GM23338 (cell line): ENCODE results near the gene SRSF1. TPM values are rescaled to one million over a fixed set of nuclear protein-coding genes. Genes with fewer than 3 reads are reported as not detected.

Experiments
- ATAC-seq: fragments of 200-7000 bp; cut with Tn5 transposase; 3 replicates; pipeline ENCODE4 v1.9.1; 2020
- DNase-seq: peaks from one replicate; pipeline ENCODE4 v3.0.0-alpha.2; 2015; ENCODE audit warnings: low spot score
- H2AFZ ChIP-seq: fragments of 200-600 bp; sonication (generic); 2 replicates; pipeline ENCODE4 v1.8.0; 2016; ENCODE audit warnings: antibody characterized with exemption, mild to moderate bottlenecking, moderate library complexity
- H3F3A ChIP-seq: fragments of 200-600 bp; sonication (generic); replicated peaks from 2 replicates; pipeline ENCODE4 v1.8.0; 2017; ENCODE audit warnings: antibody characterized with exemption, mixed run types, low read depth
- H3K27ac ChIP-seq: fragments of 200-600 bp; sonication (generic); 2 replicates; pipeline ENCODE4 v1.6.1; 2016; ENCODE audit warnings: low read depth
- H3K27me3 ChIP-seq: fragments of 200-600 bp; sonication (generic); 2 replicates; pipeline ENCODE4 v1.8.0; 2016; ENCODE audit warnings: mild to moderate bottlenecking, mixed run types, moderate library complexity; ENCODE audit not compliant: insufficient read depth
- H3K36me3 ChIP-seq: fragments of 200-600 bp; sonication (generic); 2 replicates; pipeline ENCODE4 v1.8.0; 2016; ENCODE audit warnings: mild to moderate bottlenecking; ENCODE audit not compliant: insufficient read depth
- H3K4me1 ChIP-seq: fragments of 200-600 bp; sonication (generic); 2 replicates; pipeline ENCODE4 v1.8.0; 2016; ENCODE audit warnings: mild to moderate bottlenecking, moderate library complexity; ENCODE audit not compliant: insufficient read depth
- H3K4me2 ChIP-seq: fragments of 200-600 bp; sonication (generic); 2 replicates; pipeline ENCODE4 v1.7.1; 2017; ENCODE audit warnings: mixed run types
- H3K4me3 ChIP-seq: fragments of 200-600 bp; sonication (generic); 2 replicates; pipeline ENCODE4 v1.6.1; 2016; ENCODE audit warnings: mixed run types
- H3K79me2 ChIP-seq: fragments of 200-600 bp; sonication (generic); replicated peaks from 2 replicates; pipeline ENCODE4 v1.8.0; 2017; ENCODE audit warnings: mild to moderate bottlenecking; ENCODE audit not compliant: insufficient read depth
- H3K9me2 ChIP-seq: fragments of 200-600 bp; sonication (generic); 2 replicates; pipeline ENCODE4 v1.8.0; 2017; ENCODE audit not compliant: insufficient read depth
- H4K20me1 ChIP-seq: fragments of 200-600 bp; sonication (generic); replicated peaks from 2 replicates; pipeline ENCODE4 v1.8.0; 2017; ENCODE audit warnings: mild to moderate bottlenecking; ENCODE audit not compliant: insufficient read depth
- H3K27ac Mint-ChIP-seq: 2 replicates; pipeline ENCODE4 v1.8.0; 2020; ENCODE audit warnings: inconsistent platforms, mild to moderate bottlenecking, moderate library complexity, mixed read lengths
- H3K27me3 Mint-ChIP-seq: 3 replicates; pipeline ENCODE4 v1.8.0; 2022; ENCODE audit warnings: low read depth, mild to moderate bottlenecking, moderate library complexity, mixed read lengths, inconsistent platforms; ENCODE audit not compliant: insufficient read depth, poor library complexity
- H3K36me3 Mint-ChIP-seq: 3 replicates; pipeline ENCODE4 v1.8.0; 2021; ENCODE audit warnings: low read depth, mild to moderate bottlenecking, inconsistent platforms, moderate library complexity, mixed read lengths
- H3K4me1 Mint-ChIP-seq: 3 replicates; pipeline ENCODE4 v1.8.0; 2020; ENCODE audit warnings: mild to moderate bottlenecking, inconsistent platforms, mixed read lengths
- H3K4me3 Mint-ChIP-seq: 3 replicates; pipeline ENCODE4 v1.8.0; 2021; ENCODE audit warnings: moderate library complexity, mild to moderate bottlenecking, inconsistent platforms, mixed read lengths
- H3K9me3 Mint-ChIP-seq: 3 replicates; pipeline ENCODE4 v1.8.0; 2020; ENCODE audit warnings: moderate library complexity, mild to moderate bottlenecking, inconsistent platforms, mixed read lengths
- CREB1 ChIP-seq: fragments of 250-450 bp; sonication (Bioruptor Pico); IDR thresholded peaks from 2 replicates; pipeline ENCODE4 v1.5.0; 2020; ENCODE audit warnings: low read depth, mild to moderate bottlenecking, moderate library complexity
- CTCF ChIP-seq, 2 experiments: fragments of 200-600 bp in 1 of 2; sonication (generic) in 1 of 2; conservative IDR thresholded peaks; 2 replicates each; pipeline versions ENCODE4 v1.5.1 to v1.6.1; 2016 to 2017; ENCODE audit warnings: antibody characterized with exemption in 2 of 2, low read depth in 2 of 2, mild to moderate bottlenecking in 2 of 2, moderate library complexity in 1 of 2
- EZH2 ChIP-seq: fragments of 200-600 bp; sonication (generic); IDR thresholded peaks from one replicate; pipeline ENCODE4 v1.8.0; 2017; ENCODE audit warnings: antibody characterized with exemption, mild to moderate bottlenecking, low read depth; ENCODE audit not compliant: unreplicated experiment
- EZH2phosphoT487 ChIP-seq: fragments of 200-600 bp; sonication (generic); IDR thresholded peaks from one replicate; pipeline ENCODE4 v1.8.1; 2018; ENCODE audit warnings: antibody characterized with exemption; ENCODE audit not compliant: unreplicated experiment
- JUNB ChIP-seq: IDR thresholded peaks from one replicate; pipeline ENCODE4 v1.6.1; 2016; ENCODE audit warnings: antibody characterized with exemption; ENCODE audit not compliant: unreplicated experiment
- NANOG ChIP-seq: IDR thresholded peaks from 2 replicates; pipeline ENCODE4 v1.6.1; 2016; ENCODE audit warnings: antibody characterized with exemption, borderline replicate concordance
- POLR2AphosphoS5 ChIP-seq: IDR thresholded peaks from 2 replicates; pipeline ENCODE4 v1.6.1; 2016; ENCODE audit warnings: antibody characterized with exemption, low read depth
- STAT1 ChIP-seq: IDR thresholded peaks from one replicate; pipeline ENCODE4 v1.6.1; 2016; ENCODE audit warnings: antibody characterized with exemption; ENCODE audit not compliant: unreplicated experiment
- ZNF114 ChIP-seq: fragments of 250-450 bp; sonication (Bioruptor Pico); IDR thresholded peaks from 2 replicates; pipeline ENCODE4 v1.5.0; 2020; ENCODE audit warnings: mild to moderate bottlenecking, moderate library complexity
- ZNF331 ChIP-seq: fragments of 250-450 bp; sonication (Bioruptor Pico); IDR thresholded peaks from 2 replicates; pipeline ENCODE4 v1.5.0; 2020; ENCODE audit warnings: low read depth, mild to moderate bottlenecking, moderate library complexity
- ZNF462 ChIP-seq: fragments of 250-450 bp; sonication (Bioruptor Pico); IDR thresholded peaks from 2 replicates; pipeline ENCODE4 v1.5.0; 2020; ENCODE audit warnings: mild to moderate bottlenecking, moderate library complexity
- polyA plus RNA-seq: library from polyadenylated mRNA; unstranded; fragments of >200 nt; fragmentation: Nextera tagmentation; extraction: Ambion mirVana; gene quantifications from 2 replicates; pipeline ENCODE4 v1.2.1, GENCODE V29; 2016
- total RNA-seq: library from RNA; depleted of rRNA; stranded (reverse); fragments of >200 nt; shearing (Covaris generic); gene quantifications from 2 replicates; pipeline ENCODE4 v1.2.3, GENCODE V29; 2014
- TF ChIP-seq, protein P1 (sequence below): IDR thresholded peaks from one replicate; pipeline ENCODE4 v1.6.1; 2018; ENCODE audit warnings: antibody characterized with exemption; ENCODE audit not compliant: unreplicated experiment
- TF ChIP-seq, protein P2 (sequence below): IDR thresholded peaks from 2 replicates; pipeline ENCODE4 v1.6.1; 2016; ENCODE audit warnings: antibody characterized with exemption

Gene SRSF1
- total and polyA plus RNA-seq, 2 experiments from 2014 or later: 413 to 584 TPM

GRCh38 chr17:58001461-58002124, 5.5 kb downstream of the SRSF1 start:
- Histone ChIP-seq H3F3A (peaks cover 23% of the 10 kb centered on the region; the same call in 1 of the 2 replicates), H3K27ac (peak overlapping the region; percentile 46), H3K9me2 (no peaks in the 10 kb centered on the region), H3K36me3 (peaks cover 33% of the 10 kb centered on the region), H4K20me1 (peaks cover 32% of the 10 kb centered on the region), H3K79me2 (peaks cover 52% of the 10 kb centered on the region), H3K4me1 (peaks cover 18% of the 10 kb centered on the region), H3K4me3 (no peak overlapping the region), H3K4me2 (no peak overlapping the region), H2AFZ (no peak overlapping the region), H3K27me3 (no peaks in the 10 kb centered on the region)
- H3K27me3 Mint-ChIP-seq: peaks cover 7% of the 10 kb centered on the region
- ATAC-seq: no peak
- peaks cover 95% of the 10 kb centered on the region for H3K36me3 Mint-ChIP-seq
- H3K4me3 Mint-ChIP-seq: no peak overlapping the region
- DNase-seq: no peak
- no peak overlapping the region for H3K27ac Mint-ChIP-seq
- TF ChIP-seq ZNF331 (CRISPR knock-in tag) (no peak), CTCF (conservative IDR thresholded peaks at IDR 0.05; ENCODE audit: low read depth in 2 of 2) (no peak), ZNF114 (CRISPR knock-in tag) (no peak), NANOG (no peak), EZH2 (no peak), STAT1 (no peak), ZNF462 (CRISPR knock-in tag) (no peak), JUNB (no peak), POLR2AphosphoS5 (no peak), EZH2phosphoT487 (no peak), CREB1 (CRISPR knock-in tag) (no peak)
- TF ChIP-seq, protein P1, sequence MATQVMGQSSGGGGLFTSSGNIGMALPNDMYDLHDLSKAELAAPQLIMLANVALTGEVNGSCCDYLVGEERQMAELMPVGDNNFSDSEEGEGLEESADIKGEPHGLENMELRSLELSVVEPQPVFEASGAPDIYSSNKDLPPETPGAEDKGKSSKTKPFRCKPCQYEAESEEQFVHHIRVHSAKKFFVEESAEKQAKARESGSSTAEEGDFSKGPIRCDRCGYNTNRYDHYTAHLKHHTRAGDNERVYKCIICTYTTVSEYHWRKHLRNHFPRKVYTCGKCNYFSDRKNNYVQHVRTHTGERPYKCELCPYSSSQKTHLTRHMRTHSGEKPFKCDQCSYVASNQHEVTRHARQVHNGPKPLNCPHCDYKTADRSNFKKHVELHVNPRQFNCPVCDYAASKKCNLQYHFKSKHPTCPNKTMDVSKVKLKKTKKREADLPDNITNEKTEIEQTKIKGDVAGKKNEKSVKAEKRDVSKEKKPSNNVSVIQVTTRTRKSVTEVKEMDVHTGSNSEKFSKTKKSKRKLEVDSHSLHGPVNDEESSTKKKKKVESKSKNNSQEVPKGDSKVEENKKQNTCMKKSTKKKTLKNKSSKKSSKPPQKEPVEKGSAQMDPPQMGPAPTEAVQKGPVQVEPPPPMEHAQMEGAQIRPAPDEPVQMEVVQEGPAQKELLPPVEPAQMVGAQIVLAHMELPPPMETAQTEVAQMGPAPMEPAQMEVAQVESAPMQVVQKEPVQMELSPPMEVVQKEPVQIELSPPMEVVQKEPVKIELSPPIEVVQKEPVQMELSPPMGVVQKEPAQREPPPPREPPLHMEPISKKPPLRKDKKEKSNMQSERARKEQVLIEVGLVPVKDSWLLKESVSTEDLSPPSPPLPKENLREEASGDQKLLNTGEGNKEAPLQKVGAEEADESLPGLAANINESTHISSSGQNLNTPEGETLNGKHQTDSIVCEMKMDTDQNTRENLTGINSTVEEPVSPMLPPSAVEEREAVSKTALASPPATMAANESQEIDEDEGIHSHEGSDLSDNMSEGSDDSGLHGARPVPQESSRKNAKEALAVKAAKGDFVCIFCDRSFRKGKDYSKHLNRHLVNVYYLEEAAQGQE: no peak
- TF ChIP-seq, protein P2, sequence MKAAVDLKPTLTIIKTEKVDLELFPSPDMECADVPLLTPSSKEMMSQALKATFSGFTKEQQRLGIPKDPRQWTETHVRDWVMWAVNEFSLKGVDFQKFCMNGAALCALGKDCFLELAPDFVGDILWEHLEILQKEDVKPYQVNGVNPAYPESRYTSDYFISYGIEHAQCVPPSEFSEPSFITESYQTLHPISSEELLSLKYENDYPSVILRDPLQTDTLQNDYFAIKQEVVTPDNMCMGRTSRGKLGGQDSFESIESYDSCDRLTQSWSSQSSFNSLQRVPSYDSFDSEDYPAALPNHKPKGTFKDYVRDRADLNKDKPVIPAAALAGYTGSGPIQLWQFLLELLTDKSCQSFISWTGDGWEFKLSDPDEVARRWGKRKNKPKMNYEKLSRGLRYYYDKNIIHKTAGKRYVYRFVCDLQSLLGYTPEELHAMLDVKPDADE: no peak
- peaks cover 2% of the 10 kb centered on the region; the same call in 2 of the 3 replicates for H3K9me3 Mint-ChIP-seq
- peaks cover 41% of the 10 kb centered on the region for H3K4me1 Mint-ChIP-seq
